K562 (cell line): Measurements from ENCODE around the gene RYK. TPM values are rescaled to one million over a fixed set of nuclear protein-coding genes. Genes with fewer than 3 reads are reported as not detected.

Source experiments
- ATF7 ChIP-seq: fragments of 450-650 bp; IDR thresholded peaks from 2 replicates; pipeline ENCODE4 v1.7.1; 2014; ENCODE audit warnings: mild to moderate bottlenecking, moderate library complexity
- BACH1 ChIP-seq: fragments of 200-800 bp; sonication (Bioruptor generic); IDR thresholded peaks from 2 replicates; pipeline ENCODE4 v1.6.1; 2016; ENCODE audit warnings: missing genetic modification characterization, missing compliant biosample characterization
- CBX1 ChIP-seq: sonication (generic); IDR thresholded peaks from 2 replicates; pipeline ENCODE4 v1.6.1; 2016; ENCODE audit warnings: antibody characterized with exemption, low read depth, mild to moderate bottlenecking
- CHD2 ChIP-seq: IDR thresholded peaks from 2 replicates; pipeline ENCODE4 v1.6.1; 2011; ENCODE audit warnings: low read depth, low read length
- E2F4 ChIP-seq: sonication (generic); formaldehyde crosslinking; IDR thresholded peaks from 2 replicates; pipeline ENCODE4 v1.8.0; 2022; ENCODE audit warnings: mild to moderate bottlenecking, low read depth, missing genetic modification reagents
- HDAC1 ChIP-seq, 2 experiments: fragments of 450-650 bp; IDR thresholded peaks; 2 replicates each; pipeline ENCODE4 v1.6.1; 2016 to 2017; ENCODE audit warnings: inconsistent platforms in 1 of 2, mild to moderate bottlenecking in 1 of 2, moderate library complexity in 1 of 2
- MAX ChIP-seq: sonication (generic); formaldehyde crosslinking; IDR thresholded peaks from 2 replicates; pipeline ENCODE4 v1.9.0; 2022; ENCODE audit warnings: mild to moderate bottlenecking, missing genetic modification reagents
- MITF ChIP-seq: IDR thresholded peaks from 2 replicates; pipeline ENCODE4 v1.6.1; 2014; ENCODE audit warnings: antibody characterized with exemption
- MTA3 ChIP-seq: fragments of 450-650 bp; formaldehyde crosslinking; IDR thresholded peaks from 2 replicates; pipeline ENCODE4 v1.6.1; 2017; ENCODE audit warnings: mild to moderate bottlenecking, borderline replicate concordance
- NFE2L1 ChIP-seq: fragments of 450-650 bp; IDR thresholded peaks from 2 replicates; pipeline ENCODE4 v1.6.1; 2016; ENCODE audit warnings: missing genetic modification characterization, low read depth, mild to moderate bottlenecking, missing compliant biosample characterization, moderate library complexity, borderline replicate concordance
- PHB2 ChIP-seq: fragments of 450-650 bp; IDR thresholded peaks from 2 replicates; pipeline ENCODE4 v1.6.1; 2017; ENCODE audit warnings: low read depth
- PHF21A ChIP-seq: fragments of 450-650 bp; IDR thresholded peaks from 2 replicates; pipeline ENCODE4 v1.6.1; 2017; ENCODE audit warnings: low read depth, borderline replicate concordance
- RBBP5 ChIP-seq: fragments of 200-600 bp; sonication (generic); IDR thresholded peaks from 2 replicates; pipeline ENCODE4 v1.6.1; 2012; ENCODE audit warnings: borderline replicate concordance, mild to moderate bottlenecking, low read length, control low read depth, inconsistent platforms; ENCODE audit not compliant: insufficient read depth, poor library complexity, severe bottlenecking
- RBM17 ChIP-seq: fragments of 200-400 bp; formaldehyde crosslinking; IDR thresholded peaks from 2 replicates; pipeline ENCODE4 v1.6.1; 2017; ENCODE audit warnings: low read depth, mild to moderate bottlenecking, low read length, borderline replicate concordance
- SNAPC5 ChIP-seq: fragments of 250-450 bp; sonication (Bioruptor Pico); IDR thresholded peaks from 2 replicates; pipeline ENCODE4 v1.8.0; 2021; ENCODE audit warnings: moderate library complexity, mild to moderate bottlenecking, inconsistent platforms
- SNIP1 ChIP-seq: fragments of 450-650 bp; IDR thresholded peaks from 2 replicates; pipeline ENCODE4 v1.7.1; 2017; ENCODE audit warnings: low read depth, mild to moderate bottlenecking
- STAT6 ChIP-seq: sonication (generic); formaldehyde crosslinking; IDR thresholded peaks from 2 replicates; pipeline ENCODE4 v1.8.1; 2023; ENCODE audit warnings: mild to moderate bottlenecking, missing genetic modification reagents
- XRCC4 ChIP-seq: IDR thresholded peaks from one replicate; pipeline ENCODE4 v1.6.1; 2011; ENCODE audit not compliant: insufficient read depth, insufficient read length; ENCODE audit errors: extremely low read depth
- ZFPM2 ChIP-seq: fragments of 250-450 bp; sonication (Bioruptor Pico); IDR thresholded peaks from 2 replicates; pipeline ENCODE4 v1.5.1; 2022; ENCODE audit warnings: mild to moderate bottlenecking
- ZNF280A ChIP-seq: fragments of 450-650 bp; IDR thresholded peaks from 2 replicates; pipeline ENCODE4 v1.6.1; 2018; ENCODE audit warnings: mild to moderate bottlenecking, low read depth; ENCODE audit not compliant: partially characterized antibody
- ZNF444 ChIP-seq: fragments of 250-450 bp; sonication (Bioruptor Pico); IDR thresholded peaks from 2 replicates; pipeline ENCODE4 v1.4.0; 2020; ENCODE audit warnings: mild to moderate bottlenecking, moderate library complexity
- ZNF76 ChIP-seq: fragments of 250-450 bp; sonication (Bioruptor Pico); IDR thresholded peaks from 2 replicates; pipeline ENCODE4 v1.4.0; 2020; ENCODE audit warnings: mild to moderate bottlenecking, moderate library complexity, borderline replicate concordance
- polyA plus RNA-seq, 8 experiments: library from polyadenylated mRNA; depleted of rRNA in 4 of 8; stranded (reverse) in 5 of 8; unstranded in 3 of 8; fragments of >200 nt; fragmentation: Nextera tagmentation in 2 of 8; fragmentation: Illumina TruSeq in 1 of 8; extraction: Ambion mirVana in 2 of 8; extraction: Trizol in 1 of 8; gene quantifications; 2 replicates each; pipeline versions ENCODE4 v1.2.1 to v1.2.3, GENCODE V29; 2011 to 2014; ENCODE audit warnings: inconsistent platforms in 1 of 8, missing spikeins in 1 of 8
- total RNA-seq, 7 experiments: library from RNA; depleted of rRNA in 6 of 7; stranded (reverse); fragments of >200 nt in 6 of 7; fragmentation: Illumina TruSeq in 2 of 7; extraction: Trizol in 2 of 7; gene quantifications; 2 replicates each; pipeline versions ENCODE4 v1.2.1 to v1.2.3, GENCODE V29; 2011 to 2021; ENCODE audit warnings: low replicate concordance in 1 of 7

RYK gene
- total and polyA plus RNA-seq, 9 of the 15 experiments (the other 6 are each of a cell fraction or from before 2014, with no cell fraction given) = 4.2 to 29.5 (median 16.6) TPM

GRCh38 chr3:134250717-134251220 lies at the start of gene RYK (continued):
- 0 out of 2 replicates have a peak, but pooled peaks have one; percentile 43 for TF ChIP-seq STAT6 (CRISPR knock-in tag)
- no peak for TF ChIP-seq E2F4
- TF ChIP-seq ZNF76 (CRISPR knock-in tag) = peak; percentile 52; the same call in 1 of the 2 replicates
- TF ChIP-seq ZFPM2 = no peak
- TF ChIP-seq NFE2L1 (tag) = no peak
- TF ChIP-seq XRCC4 = no peak
- TF ChIP-seq PHF21A = no peak
- TF ChIP-seq BACH1 (tag) = no peak
- TF ChIP-seq HDAC1 (IDR thresholded peaks at IDR 0.05) = peak in 1 of 2 experiments; percentile 21; a peak in 1 of 4 replicates
- TF ChIP-seq CBX1 = no peak
- TF ChIP-seq MITF = no peak
- TF ChIP-seq ZNF280A = no peak
- 0 out of 2 replicates have a peak, but pooled peaks have one; percentile 27 for TF ChIP-seq MTA3
- TF ChIP-seq SNAPC5 (CRISPR knock-in tag) = no peak
- TF ChIP-seq SNIP1 = no peak
- no peak for TF ChIP-seq RBBP5
- no peak for TF ChIP-seq ATF7
- no peak for TF ChIP-seq RBM17
- TF ChIP-seq ZNF444 = no peak
- peak; percentile 62 for TF ChIP-seq MAX (CRISPR knock-in tag)
- no peak for TF ChIP-seq PHB2
- no peak for TF ChIP-seq CHD2
